ENCODE results near the gene DAAM2.

DAAM2 gene

GRCh38 chr6:39914239-39914638, 122.1 kb downstream of the DAAM2 start:
- H3K27me3 ChIP-seq (ENCODE audit: insufficient read depth, low read length, poor library complexity, severe bottlenecking), result no peaks in the 10 kb centered on the region
- H3K9me2 ChIP-seq (replicated peaks; ENCODE audit: low read depth, low read length), result no peaks in the 10 kb centered on the region
- H3K4me3 ChIP-seq (ENCODE audit: low read length, poor library complexity, severe bottlenecking), result no peak overlapping the region
- H3K36me3 ChIP-seq (ENCODE audit: insufficient read depth, low read length), result no peaks in the 10 kb centered on the region
- no peaks in the 10 kb centered on the region for H3K4me1 ChIP-seq (ENCODE audit: insufficient read depth, low read length, poor library complexity, severe bottlenecking)
- H4K20me1 ChIP-seq (ENCODE audit: insufficient read depth, low read length, poor library complexity, severe bottlenecking), result no peaks in the 10 kb centered on the region
- no peak overlapping the region for H2AFZ ChIP-seq (ENCODE audit: low read length)
- TF ChIP-seq, protein P1, sequence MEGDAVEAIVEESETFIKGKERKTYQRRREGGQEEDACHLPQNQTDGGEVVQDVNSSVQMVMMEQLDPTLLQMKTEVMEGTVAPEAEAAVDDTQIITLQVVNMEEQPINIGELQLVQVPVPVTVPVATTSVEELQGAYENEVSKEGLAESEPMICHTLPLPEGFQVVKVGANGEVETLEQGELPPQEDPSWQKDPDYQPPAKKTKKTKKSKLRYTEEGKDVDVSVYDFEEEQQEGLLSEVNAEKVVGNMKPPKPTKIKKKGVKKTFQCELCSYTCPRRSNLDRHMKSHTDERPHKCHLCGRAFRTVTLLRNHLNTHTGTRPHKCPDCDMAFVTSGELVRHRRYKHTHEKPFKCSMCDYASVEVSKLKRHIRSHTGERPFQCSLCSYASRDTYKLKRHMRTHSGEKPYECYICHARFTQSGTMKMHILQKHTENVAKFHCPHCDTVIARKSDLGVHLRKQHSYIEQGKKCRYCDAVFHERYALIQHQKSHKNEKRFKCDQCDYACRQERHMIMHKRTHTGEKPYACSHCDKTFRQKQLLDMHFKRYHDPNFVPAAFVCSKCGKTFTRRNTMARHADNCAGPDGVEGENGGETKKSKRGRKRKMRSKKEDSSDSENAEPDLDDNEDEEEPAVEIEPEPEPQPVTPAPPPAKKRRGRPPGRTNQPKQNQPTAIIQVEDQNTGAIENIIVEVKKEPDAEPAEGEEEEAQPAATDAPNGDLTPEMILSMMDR (conservative IDR thresholded peaks at IDR 0.05; ENCODE audit: low read length), result no peak
- no peak for TF ChIP-seq EZH2phosphoT487 (IDR thresholded peaks at IDR 0.05; ENCODE audit: borderline replicate concordance)
- no peak overlapping the region for H3K4me2 ChIP-seq (ENCODE audit: low read depth, low read length, poor library complexity, severe bottlenecking)
- H3K9ac ChIP-seq (ENCODE audit: low read depth, low read length, poor library complexity, severe bottlenecking), result no peak overlapping the region
- H3K9me3 ChIP-seq (ENCODE audit: insufficient read depth, low read depth, low read length), result no peaks in the 10 kb centered on the region
- no peaks in the 10 kb centered on the region for H3K79me2 ChIP-seq (ENCODE audit: insufficient read depth, low read length)
- no peaks in the 10 kb centered on the region for H3F3A ChIP-seq (ENCODE audit: low read depth)

- Histone ChIP-seq H3K9ac (ENCODE audit: low read depth, low read length, poor library complexity, severe bottlenecking) (no peak overlapping the region), H4K20me1 (ENCODE audit: insufficient read depth, low read length, poor library complexity, severe bottlenecking) (no peaks in the 10 kb centered on the region), H3K4me1 (ENCODE audit: insufficient read depth, low read length, poor library complexity, severe bottlenecking) (no peaks in the 10 kb centered on the region), H3K9me3 (ENCODE audit: insufficient read depth, low read depth, low read length) (no peaks in the 10 kb centered on the region), H3K4me2 (ENCODE audit: low read depth, low read length, poor library complexity, severe bottlenecking) (no peak overlapping the region), H3K9me2 (replicated peaks; ENCODE audit: low read depth, low read length) (no peaks in the 10 kb centered on the region), H3F3A (ENCODE audit: low read depth) (no peaks in the 10 kb centered on the region), H3K4me3 (ENCODE audit: low read length, poor library complexity, severe bottlenecking) (no peak overlapping the region), H3K36me3 (ENCODE audit: insufficient read depth, low read length) (no peaks in the 10 kb centered on the region), H2AFZ (ENCODE audit: low read length) (no peak overlapping the region), H3K79me2 (ENCODE audit: insufficient read depth, low read length) (no peaks in the 10 kb centered on the region), H3K27me3 (ENCODE audit: insufficient read depth, low read length, poor library complexity, severe bottlenecking) (no peaks in the 10 kb centered on the region)
- TF ChIP-seq, protein P1 (conservative IDR thresholded peaks at IDR 0.05; ENCODE audit: low read length), result no peak
- no peak for TF ChIP-seq EZH2phosphoT487 (IDR thresholded peaks at IDR 0.05; ENCODE audit: borderline replicate concordance)
These were observed 123.7 kb downstream of the DAAM2 start for GRCh38 chr6:39915866-39916265.

DNA sequence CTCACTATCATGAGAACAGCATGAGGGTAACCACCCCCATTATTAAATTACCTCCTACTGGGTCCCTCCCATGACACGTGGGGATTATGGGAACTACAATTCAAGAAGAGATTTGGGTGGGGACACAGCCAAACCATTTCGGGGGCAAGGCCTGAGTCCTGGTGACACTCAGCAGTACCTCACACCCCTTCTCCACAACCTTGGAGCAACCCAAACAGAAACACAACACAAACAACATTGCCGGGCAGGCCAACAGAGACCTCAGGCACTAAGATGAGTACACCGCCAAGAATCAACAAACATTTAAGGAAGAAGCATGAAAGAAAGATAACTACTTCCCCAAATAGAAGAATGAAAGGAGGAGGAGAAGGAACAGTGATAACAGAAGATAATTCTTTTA, 125.2 kb downstream of the DAAM2 start:
- H3K27me3 ChIP-seq (ENCODE audit: insufficient read depth, low read length, poor library complexity, severe bottlenecking), result no peaks in the 10 kb centered on the region
- no peaks in the 10 kb centered on the region for H3F3A ChIP-seq (ENCODE audit: low read depth)
- H3K9me3 ChIP-seq (ENCODE audit: insufficient read depth, low read depth, low read length), result no peaks in the 10 kb centered on the region
- no peak overlapping the region for H2AFZ ChIP-seq (ENCODE audit: low read length)
- TF ChIP-seq, protein P1 (conservative IDR thresholded peaks at IDR 0.05; ENCODE audit: low read length), result no peak
- TF ChIP-seq EZH2phosphoT487 (IDR thresholded peaks at IDR 0.05; ENCODE audit: borderline replicate concordance), result no peak
- H3K36me3 ChIP-seq (ENCODE audit: insufficient read depth, low read length), result no peaks in the 10 kb centered on the region
- no peak overlapping the region for H3K4me3 ChIP-seq (ENCODE audit: low read length, poor library complexity, severe bottlenecking)
- no peaks in the 10 kb centered on the region for H4K20me1 ChIP-seq (ENCODE audit: insufficient read depth, low read length, poor library complexity, severe bottlenecking)
- H3K9ac ChIP-seq (ENCODE audit: low read depth, low read length, poor library complexity, severe bottlenecking), result no peak overlapping the region
- H3K4me2 ChIP-seq (ENCODE audit: low read depth, low read length, poor library complexity, severe bottlenecking), result no peak overlapping the region
- H3K9me2 ChIP-seq (replicated peaks; ENCODE audit: low read depth, low read length), result no peaks in the 10 kb centered on the region
- no peaks in the 10 kb centered on the region for H3K4me1 ChIP-seq (ENCODE audit: insufficient read depth, low read length, poor library complexity, severe bottlenecking)
- no peaks in the 10 kb centered on the region for H3K79me2 ChIP-seq (ENCODE audit: insufficient read depth, low read length)

All from Loucy (cell line).